Gastrocnemius medialis (tissue), 4 donors: ENCODE results near the gene DRD3.

Source experiments
- CTCF ChIP-seq, 5 experiments: fragments of 450-650 bp in 3 of 5; fragments of 200-600 bp in 2 of 5; sonication (generic) in 2 of 5; IDR thresholded peaks in 4 of 5; conservative IDR thresholded peaks in 1 of 5; 1 replicate in 4 of 5; 2 replicates in 1 of 5; pipeline ENCODE4 v1.5.1; 2016 to 2019; ENCODE audit warnings: antibody characterized with exemption in 5 of 5, mild to moderate bottlenecking in 3 of 5, moderate library complexity in 3 of 5
- POLR2A ChIP-seq, 2 donors: fragments of 450-650 bp; IDR thresholded peaks; one replicate each; pipeline ENCODE4 v1.6.1; 2017; ENCODE audit warnings: antibody characterized with exemption in 2 of 2, mild to moderate bottlenecking in 2 of 2, moderate library complexity in 2 of 2

- TF ChIP-seq POLR2A (IDR thresholded peaks at IDR 0.05): no peak
- no peak for TF ChIP-seq CTCF (IDR thresholded peaks at IDR 0.05 in 4 of 5, conservative IDR thresholded peaks at IDR 0.05 in 1 of 5)
Observed at GRCh38 chr3:114147251-114147650, 31.6 kb downstream of the DRD3 start.
